GM12892 (cell line): ENCODE data around the gene ARMS2.

Experiments used
- POLR2A ChIP-seq: IDR thresholded peaks from 2 replicates; pipeline ENCODE4 v1.6.1; 2011; ENCODE audit warnings: low read depth, low read length, control low read depth
- POLR2AphosphoS5 ChIP-seq: IDR thresholded peaks from 2 replicates; pipeline ENCODE4 v1.6.1; 2011; ENCODE audit warnings: low read depth, low read length, control low read depth
- TAF1 ChIP-seq: IDR thresholded peaks from 2 replicates; pipeline ENCODE4 v1.6.1; 2011; ENCODE audit warnings: low read depth, mild to moderate bottlenecking, control low read depth, low read length, borderline replicate concordance

GRCh38 chr10:122462533-122463465 lies 8.3 kb downstream of the ARMS2 start:
- no peak for TF ChIP-seq TAF1
- no peak for TF ChIP-seq POLR2A
- no peak for TF ChIP-seq POLR2AphosphoS5
